SK-MEL-5 (cell line): ENCODE results near the gene NCCRP1. TPM values are rescaled to one million over a fixed set of nuclear protein-coding genes. Genes with fewer than 3 reads are reported as not detected.
"Not testable (repeated sequence)": the region's sequence is repeated elsewhere in the genome, so short reads cannot be mapped to it uniquely, and the experiment has no call there.

ENCODE experiments used
- DNase-seq: peaks from one replicate; pipeline ENCODE4 v3.0.0-alpha.2; 2016; ENCODE audit warnings: low read depth, low spot score
- in situ Hi-C: cut with HindIII; loops from 2 replicates; pipeline ENCODE4 v1.10.0; 2016; ENCODE audit warnings: low sequenced_read_pairs, high pct_unique_total_duplicates, low pct_unique_long_range_greater_than_20kb
- total RNA-seq: library from RNA; depleted of rRNA; stranded (reverse); fragments of >200 nt; shearing (Covaris generic); gene quantifications from 2 replicates; pipeline ENCODE4 v1.2.3, GENCODE V29; 2014

Gene NCCRP1
- total RNA-seq, 1 experiment from 2014 or later = 0.21 TPM

- in situ Hi-C loops = no loop called here
- no peak for DNase-seq
Measured at GRCh38 chr19:39195755-39196154, 1.0 kb upstream of the NCCRP1 start.

- in situ Hi-C loops = no loop called here
Measured at GRCh38 chr19:39196320-39196719, 444 bp upstream of the NCCRP1 start.

GRCh38 chr19:39197808-39198207 lies 1.0 kb downstream of the NCCRP1 start:
- no peak for DNase-seq
- in situ Hi-C loops = no loop called here

More at GRCh38 chr19:39196320-39196719, 444 bp upstream of the NCCRP1 start:
- DNase-seq = no peak

- DNase-seq = peak; percentile 89
- in situ Hi-C loops = no loop called here
Measured at GRCh38 chr19:39199025-39199424, 2.3 kb downstream of the NCCRP1 start.

GRCh38 chr19:39200066-39200802 lies 3.5 kb downstream of the NCCRP1 start:
- in situ Hi-C loops = no loop called here
- DNase-seq = no peak

GRCh38 chr19:39200803-39201115 lies 4.0 kb downstream of the NCCRP1 start:
- DNase-seq = no peak
- in situ Hi-C loops = no loop called here

GRCh38 chr19:39202998-39203355 lies 6.2 kb downstream of the NCCRP1 start:
- DNase-seq = no peak
- in situ Hi-C loops = no loop called here

GRCh38 chr19:39203372-39204341 lies 6.9 kb downstream of the NCCRP1 start, which contains the start of gene SYCN:
Gene SYCN, minus strand, starts transcription at chr19:39204263. Its CDS starts 9 bp downstream, at chr19:39204254.
- DNase-seq = no peak
- in situ Hi-C loops = no loop called here

- no peak for DNase-seq
Measured at GRCh38 chr19:39205449-39205764, 8.6 kb downstream of the NCCRP1 start.

GRCh38 chr19:39206122-39206521 lies 9.4 kb downstream of the NCCRP1 start:
- in situ Hi-C loops = no loop called here

More at GRCh38 chr19:39205449-39205764, 8.6 kb downstream of the NCCRP1 start:
- in situ Hi-C loops = no loop called here

GRCh38 chr19:39207293-39207836 lies 10.6 kb downstream of the NCCRP1 start:
- in situ Hi-C loops = no loop called here
- no peak for DNase-seq

More at GRCh38 chr19:39206122-39206521, 9.4 kb downstream of the NCCRP1 start:
- no peak for DNase-seq

- in situ Hi-C loops = no loop called here
- DNase-seq = no peak
Measured at GRCh38 chr19:39208175-39208795, 11.5 kb downstream of the NCCRP1 start.

- in situ Hi-C loops = no loop called here
- DNase-seq = no peak
Measured at GRCh38 chr19:39209196-39209595, 12.4 kb downstream of the NCCRP1 start.

GRCh38 chr19:39211731-39212374 lies 15.1 kb downstream of the NCCRP1 start:
- in situ Hi-C loops = no loop called here
- no peak for DNase-seq

- DNase-seq = peak; percentile 56
- in situ Hi-C loops = no loop called here
Measured at GRCh38 chr19:39212375-39212742, 15.6 kb downstream of the NCCRP1 start.

GRCh38 chr19:39215323-39215722 lies 18.6 kb downstream of the NCCRP1 start:
- DNase-seq, in situ Hi-C loops: not testable (repeated sequence)

GRCh38 chr19:39217094-39217493 lies 20.3 kb downstream of the NCCRP1 start:
- no peak for DNase-seq
- in situ Hi-C loops = no loop called here
